Glutamatergic neuron (in vitro differentiated cells): ENCODE results near the gene AHSG. TPM values are rescaled to one million over a fixed set of nuclear protein-coding genes. Genes with fewer than 3 reads are reported as not detected.

Experiments
- DNase-seq: peaks from one replicate; pipeline ENCODE4 v3.0.0; 2022
- H3K27ac Mint-ChIP-seq: one replicate; pipeline ENCODE4 v1.8.0; 2020; ENCODE audit warnings: mild to moderate bottlenecking, mixed read lengths, inconsistent platforms; ENCODE audit not compliant: unreplicated experiment
- H3K27me3 Mint-ChIP-seq: one replicate; pipeline ENCODE4 v1.8.0; 2020; ENCODE audit warnings: mild to moderate bottlenecking, moderate library complexity, mixed read lengths, inconsistent platforms; ENCODE audit not compliant: unreplicated experiment
- H3K36me3 Mint-ChIP-seq: one replicate; pipeline ENCODE4 v1.8.0; 2020; ENCODE audit warnings: mild to moderate bottlenecking, mixed read lengths, inconsistent platforms; ENCODE audit not compliant: unreplicated experiment
- H3K4me1 Mint-ChIP-seq: one replicate; pipeline ENCODE4 v1.8.0; 2020; ENCODE audit warnings: mild to moderate bottlenecking, low read depth, mixed read lengths, inconsistent platforms; ENCODE audit not compliant: unreplicated experiment
- H3K4me3 Mint-ChIP-seq: one replicate; pipeline ENCODE4 v1.8.0; 2020; ENCODE audit warnings: mild to moderate bottlenecking, mixed read lengths, inconsistent platforms; ENCODE audit not compliant: unreplicated experiment
- H3K9me3 Mint-ChIP-seq: one replicate; pipeline ENCODE4 v1.8.0; 2020; ENCODE audit warnings: mild to moderate bottlenecking, moderate library complexity, mixed read lengths, inconsistent platforms; ENCODE audit not compliant: unreplicated experiment
- CTCF ChIP-seq: fragments of 200-600 bp; sonication (generic); IDR thresholded peaks from one replicate; pipeline ENCODE4 v1.5.0; 2021; ENCODE audit not compliant: partially characterized antibody, unreplicated experiment
- total RNA-seq: library from RNA; stranded (reverse); fragmentation: NEBNext Ultra II Directional; extraction: Animal tissue kit (Norgen Biotek cat#: 25700); gene quantifications from one replicate; pipeline ENCODE4 v1.2.1, GENCODE V29; 2021; ENCODE audit not compliant: unreplicated experiment

AHSG gene
- total RNA-seq, 1 donor from 2014 or later, result not detected

- no peaks in the 10 kb centered on the region for H3K4me1 Mint-ChIP-seq
- no peak overlapping the region for H3K4me3 Mint-ChIP-seq
- H3K27ac Mint-ChIP-seq, result peak overlapping the region; percentile 8
- no peak for TF ChIP-seq CTCF
- no peaks in the 10 kb centered on the region for H3K9me3 Mint-ChIP-seq
- no peaks in the 10 kb centered on the region for H3K36me3 Mint-ChIP-seq
- peaks cover 2% of the 10 kb centered on the region for H3K27me3 Mint-ChIP-seq
- DNase-seq, result no peak
These were observed 7.0 kb upstream of the AHSG start for GRCh38 chr3:186605561-186606545.

GRCh38 chr3:186608624-186609215 is 4.1 kb upstream of the AHSG start:
- no peaks in the 10 kb centered on the region for H3K4me1 Mint-ChIP-seq
- no peak overlapping the region for H3K4me3 Mint-ChIP-seq
- peaks cover 2% of the 10 kb centered on the region for H3K27me3 Mint-ChIP-seq
- no peak for TF ChIP-seq CTCF
- no peaks in the 10 kb centered on the region for H3K36me3 Mint-ChIP-seq
- DNase-seq, result no peak
- H3K27ac Mint-ChIP-seq, result no peak overlapping the region
- no peaks in the 10 kb centered on the region for H3K9me3 Mint-ChIP-seq

- no peak overlapping the region for H3K27ac Mint-ChIP-seq
- no peaks in the 10 kb centered on the region for H3K4me1 Mint-ChIP-seq
- TF ChIP-seq CTCF, result no peak
- H3K4me3 Mint-ChIP-seq, result no peak overlapping the region
- H3K27me3 Mint-ChIP-seq, result no peaks in the 10 kb centered on the region
- no peaks in the 10 kb centered on the region for H3K36me3 Mint-ChIP-seq
- DNase-seq, result no peak
- no peaks in the 10 kb centered on the region for H3K9me3 Mint-ChIP-seq
These were observed 3.5 kb upstream of the AHSG start for GRCh38 chr3:186609247-186609868.

- Mint-ChIP-seq H3K36me3 (no peaks in the 10 kb centered on the region), H3K27ac (no peak overlapping the region), H3K4me3 (no peak overlapping the region), H3K27me3 (no peaks in the 10 kb centered on the region), H3K9me3 (peaks cover 2% of the 10 kb centered on the region), H3K4me1 (no peaks in the 10 kb centered on the region)
- no peak for DNase-seq
- TF ChIP-seq CTCF, result no peak
These were observed 795 bp upstream of the AHSG start for GRCh38 chr3:186612065-186612464.
